GM21825 (cell line): Measurements from ENCODE around the gene TAS2R39.
A peak's percentile ranks its signal among the peaks of the same experiment; 100 is the strongest.
"Not testable (repeated sequence)": the region's sequence is repeated elsewhere in the genome, so short reads cannot be mapped to it uniquely, and the experiment has no call there.

ENCODE experiments used
- ATAC-seq: cut with Tn5 transposase; IDR thresholded peaks from one replicate; pipeline ENCODE4 v1.9.1; 2021; ENCODE audit warnings: mild to moderate bottlenecking, moderate library complexity; ENCODE audit not compliant: unreplicated experiment

TAS2R39 gene

GRCh38 chr7:143183024-143183423 lies at the start of gene TAS2R39:
Gene TAS2R39 (plus strand): TSS chr7:143183419. CDS start chr7:143183419, 0 bp downstream.
- no peak for ATAC-seq

- ATAC-seq, result no peak
Measured at GRCh38 chr7:143147070-143147469, 36.1 kb upstream of the TAS2R39 start.

- no peak for ATAC-seq
Measured at GRCh38 chr7:143148050-143148449, 35.2 kb upstream of the TAS2R39 start.

GRCh38 chr7:143148651-143149050 lies 34.6 kb upstream of the TAS2R39 start:
- ATAC-seq, result no peak

GRCh38 chr7:143150696-143151095 lies 32.5 kb upstream of the TAS2R39 start:
- ATAC-seq, result not testable (repeated sequence)

GRCh38 chr7:143158617-143159016 lies 24.6 kb upstream of the TAS2R39 start:
- ATAC-seq, result not testable (repeated sequence)

- ATAC-seq, result no peak
Measured at GRCh38 chr7:143171697-143172096, 11.5 kb upstream of the TAS2R39 start.

GRCh38 chr7:143172354-143172753 lies 10.9 kb upstream of the TAS2R39 start:
- ATAC-seq, result no peak

GRCh38 chr7:143176128-143176527 lies 7.1 kb upstream of the TAS2R39 start:
- ATAC-seq, result no peak

GRCh38 chr7:143177374-143178119 lies 5.7 kb upstream of the TAS2R39 start:
- ATAC-seq, result no peak

- ATAC-seq, result not testable (repeated sequence)
Measured at GRCh38 chr7:143180771-143181170, 2.4 kb upstream of the TAS2R39 start.

- no peak for ATAC-seq
Measured at GRCh38 chr7:143181349-143181748, 1.9 kb upstream of the TAS2R39 start.

GRCh38 chr7:143185551-143185950 lies 2.3 kb downstream of the TAS2R39 start:
- no peak for ATAC-seq

GRCh38 chr7:143188994-143189393 lies 5.8 kb downstream of the TAS2R39 start:
- no peak for ATAC-seq

GRCh38 chr7:143193880-143194279 lies 10.7 kb downstream of the TAS2R39 start:
- no peak for ATAC-seq

GRCh38 chr7:143199040-143199439 lies 15.8 kb downstream of the TAS2R39 start:
- peak; percentile 68 for ATAC-seq

- no peak for ATAC-seq
Measured at GRCh38 chr7:143202161-143202560, 18.9 kb downstream of the TAS2R39 start.

GRCh38 chr7:143203386-143203785 lies 20.2 kb downstream of the TAS2R39 start:
- no peak for ATAC-seq

GRCh38 chr7:143205560-143206293 lies 22.5 kb downstream of the TAS2R39 start:
- peak; percentile 93 for ATAC-seq

- ATAC-seq, result no peak
Measured at GRCh38 chr7:143210541-143210940, 27.3 kb downstream of the TAS2R39 start.

GRCh38 chr7:143213478-143213877 lies 30.3 kb downstream of the TAS2R39 start:
- ATAC-seq, result not testable (repeated sequence)
